Tibial nerve (tissue), 4 donors: ENCODE data around the gene SRPK2. TPM values are rescaled to one million over a fixed set of nuclear protein-coding genes. Genes with fewer than 3 reads are reported as not detected.

Experiments used
- DNase-seq, 2 donors: peaks; one replicate each; pipeline ENCODE4 v3.0.0-alpha.2; 2019; ENCODE audit warnings: low spot score in 2 of 2
- H3K27ac ChIP-seq, 4 donors: fragments of 200-600 bp; sonication (generic) in 3 of 4; one replicate each; pipeline ENCODE4 v1.5.1; 2017 to 2019; ENCODE audit warnings: mild to moderate bottlenecking in 1 of 4
- H3K27me3 ChIP-seq, 2 donors: fragments of 200-600 bp; sonication (generic) in 1 of 2; one replicate each; pipeline versions ENCODE4 v1.5.1 to v1.6.0; 2017 to 2019
- H3K36me3 ChIP-seq, 3 donors: fragments of 200-600 bp; sonication (generic); one replicate each; pipeline ENCODE4 v1.5.1; 2018 to 2019
- H3K4me1 ChIP-seq, 4 donors: fragments of 200-600 bp; sonication (generic) in 3 of 4; one replicate each; pipeline ENCODE4 v1.5.1; 2017 to 2019
- H3K4me3 ChIP-seq, 4 donors: fragments of 200-600 bp; sonication (generic) in 3 of 4; one replicate each; pipeline ENCODE4 v1.5.1; 2017 to 2019; ENCODE audit warnings: mild to moderate bottlenecking in 1 of 4, moderate library complexity in 1 of 4
- H3K9me3 ChIP-seq, 4 donors: fragments of 200-600 bp; sonication (generic) in 3 of 4; one replicate each; pipeline ENCODE4 v1.5.1; 2017 to 2019
- EP300 ChIP-seq, 2 donors: sonication (generic); formaldehyde crosslinking; IDR thresholded peaks; one replicate each; pipeline ENCODE4 v1.6.1; 2017; ENCODE audit warnings: antibody characterized with exemption in 2 of 2, mild to moderate bottlenecking in 1 of 2
- POLR2A ChIP-seq, 2 donors: fragments of 450-650 bp; IDR thresholded peaks; one replicate each; pipeline ENCODE4 v1.6.1; 2017; ENCODE audit warnings: antibody characterized with exemption in 2 of 2, mild to moderate bottlenecking in 2 of 2, moderate library complexity in 2 of 2
- WGBS, 2 donors: methylation state at CpG; one replicate each; pipeline ENCODE4 v1.1.5; 2018; 5-methylcytosine and 5-hydroxymethylcytosine counted together
- total RNA-seq, 4 donors: library from RNA; depleted of rRNA; stranded (reverse); fragments of >200 nt; gene quantifications; one replicate each; pipeline ENCODE4 v1.1.0, GENCODE V29; 2016
- TF ChIP-seq, protein P1 (sequence below), 5 experiments: fragments of 200-600 bp in 3 of 5; fragments of 450-650 bp in 2 of 5; sonication (generic) in 3 of 5; IDR thresholded peaks; one replicate each; pipeline ENCODE4 v1.5.1; 2016 to 2019; ENCODE audit warnings: antibody characterized with exemption in 5 of 5, mild to moderate bottlenecking in 3 of 5, moderate library complexity in 2 of 5

The SRPK2 gene
- total RNA-seq, 4 donors from 2014 or later = 54.1 to 94.4 (median 61.9) TPM

- DNase-seq = no peak
- 81 to 87% methylated on average over 3 of the region's 3 CpGs for WGBS, 2 donors
- no peaks in the 10 kb centered on the region for H3K36me3 ChIP-seq
- H3K4me3 ChIP-seq = no peak overlapping the region
- TF ChIP-seq, protein P1, sequence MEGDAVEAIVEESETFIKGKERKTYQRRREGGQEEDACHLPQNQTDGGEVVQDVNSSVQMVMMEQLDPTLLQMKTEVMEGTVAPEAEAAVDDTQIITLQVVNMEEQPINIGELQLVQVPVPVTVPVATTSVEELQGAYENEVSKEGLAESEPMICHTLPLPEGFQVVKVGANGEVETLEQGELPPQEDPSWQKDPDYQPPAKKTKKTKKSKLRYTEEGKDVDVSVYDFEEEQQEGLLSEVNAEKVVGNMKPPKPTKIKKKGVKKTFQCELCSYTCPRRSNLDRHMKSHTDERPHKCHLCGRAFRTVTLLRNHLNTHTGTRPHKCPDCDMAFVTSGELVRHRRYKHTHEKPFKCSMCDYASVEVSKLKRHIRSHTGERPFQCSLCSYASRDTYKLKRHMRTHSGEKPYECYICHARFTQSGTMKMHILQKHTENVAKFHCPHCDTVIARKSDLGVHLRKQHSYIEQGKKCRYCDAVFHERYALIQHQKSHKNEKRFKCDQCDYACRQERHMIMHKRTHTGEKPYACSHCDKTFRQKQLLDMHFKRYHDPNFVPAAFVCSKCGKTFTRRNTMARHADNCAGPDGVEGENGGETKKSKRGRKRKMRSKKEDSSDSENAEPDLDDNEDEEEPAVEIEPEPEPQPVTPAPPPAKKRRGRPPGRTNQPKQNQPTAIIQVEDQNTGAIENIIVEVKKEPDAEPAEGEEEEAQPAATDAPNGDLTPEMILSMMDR (IDR thresholded peaks at IDR 0.05) = no peak
- TF ChIP-seq POLR2A (IDR thresholded peaks at IDR 0.05) (no peak), EP300 (IDR thresholded peaks at IDR 0.05) (no peak)
- H3K9me3 ChIP-seq = no peaks in the 10 kb centered on the region
- H3K4me1 ChIP-seq = peaks cover 0 to 44% (median 7%) of the 10 kb centered on the region in 4 donors
- no peak overlapping the region for H3K27ac ChIP-seq
- no peaks in the 10 kb centered on the region for H3K27me3 ChIP-seq
Measured at GRCh38 chr7:105250706-105251105, 138.0 kb downstream of the SRPK2 start.

DNA sequence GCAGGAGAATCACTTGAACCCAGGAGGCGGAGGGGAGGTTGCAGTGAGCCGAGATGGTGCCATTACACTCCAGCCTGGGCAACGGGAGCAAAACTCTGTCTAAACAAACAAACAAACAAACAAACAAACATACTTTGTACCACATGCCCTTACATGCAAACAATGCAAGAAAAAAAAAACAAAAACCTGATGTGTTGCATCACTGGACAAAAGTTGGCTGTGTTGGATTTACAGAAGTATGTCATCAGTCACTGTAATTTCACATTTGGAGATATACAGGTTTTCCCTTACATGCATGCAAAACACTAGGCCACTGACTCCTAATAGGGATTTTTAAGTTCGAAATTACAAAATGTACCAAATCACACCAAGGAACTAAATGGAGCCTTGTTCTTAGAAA is 138.5 kb downstream of the SRPK2 start:
- 84 to 92% methylated on average over 4 of the region's 4 CpGs for WGBS, 2 donors

DNA sequence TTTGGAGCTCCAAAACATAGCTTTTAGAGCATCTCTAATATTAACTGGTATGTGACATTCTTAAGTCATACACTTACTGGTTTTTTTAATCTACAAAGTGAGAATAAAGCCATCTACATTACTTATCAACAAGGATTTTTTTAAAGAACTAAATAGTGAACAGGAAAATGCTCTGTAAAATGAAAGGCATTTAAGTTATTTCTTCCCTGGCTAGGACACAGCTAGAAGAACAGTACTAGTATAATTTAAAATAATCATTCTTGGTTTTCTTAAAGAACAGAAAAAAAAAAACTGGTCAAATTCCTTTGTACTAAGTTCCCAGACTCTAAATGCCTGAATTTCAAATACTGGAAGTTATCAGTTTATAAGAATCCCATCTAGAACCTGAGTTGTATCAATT is 139.5 kb downstream of the SRPK2 start:
- H3K4me3 ChIP-seq = no peak overlapping the region
- DNase-seq = no peak
- H3K9me3 ChIP-seq = no peaks in the 10 kb centered on the region
- peaks cover 0 to 4% (median 0%) of the 10 kb centered on the region in 3 donors for H3K36me3 ChIP-seq
- H3K4me1 ChIP-seq = peaks cover 0 to 51% (median 13%) of the 10 kb centered on the region in 4 donors
- no peak overlapping the region for H3K27ac ChIP-seq
- TF ChIP-seq EP300 (IDR thresholded peaks at IDR 0.05) = no peak
- no peak for TF ChIP-seq POLR2A (IDR thresholded peaks at IDR 0.05)
- TF ChIP-seq, protein P1 (IDR thresholded peaks at IDR 0.05) = no peak
- H3K27me3 ChIP-seq = no peaks in the 10 kb centered on the region

More for the DNA sequence above, 138.5 kb downstream of the SRPK2 start:
- Histone ChIP-seq H3K9me3 (no peaks in the 10 kb centered on the region), H3K4me3 (no peak overlapping the region), H3K27ac (no peak overlapping the region), H3K4me1 (peaks cover 0 to 49% (median 11%) of the 10 kb centered on the region in 4 donors), H3K36me3 (no peaks in the 10 kb centered on the region), H3K27me3 (no peaks in the 10 kb centered on the region)
- no peak for TF ChIP-seq EP300 (IDR thresholded peaks at IDR 0.05)
- TF ChIP-seq, protein P1 (IDR thresholded peaks at IDR 0.05) = no peak
- no peak for TF ChIP-seq POLR2A (IDR thresholded peaks at IDR 0.05)
- no peak for DNase-seq

GRCh38 chr7:105246679-105247078 is 142.0 kb downstream of the SRPK2 start:
- H3K4me1 ChIP-seq = peaks cover 0 to 42% (median 13%) of the 10 kb centered on the region in 4 donors
- no peak for DNase-seq
- H3K27ac ChIP-seq = peak overlapping the region in 1 of 4 donors; percentile 1
- H3K36me3 ChIP-seq = peaks cover 0 to 4% (median 0%) of the 10 kb centered on the region in 3 donors
- H3K9me3 ChIP-seq = no peaks in the 10 kb centered on the region
- H3K4me3 ChIP-seq = no peak overlapping the region
- H3K27me3 ChIP-seq = no peaks in the 10 kb centered on the region
- TF ChIP-seq POLR2A (IDR thresholded peaks at IDR 0.05) = no peak
- TF ChIP-seq, protein P1 (IDR thresholded peaks at IDR 0.05) = no peak
- TF ChIP-seq EP300 (IDR thresholded peaks at IDR 0.05) = no peak

DNA sequence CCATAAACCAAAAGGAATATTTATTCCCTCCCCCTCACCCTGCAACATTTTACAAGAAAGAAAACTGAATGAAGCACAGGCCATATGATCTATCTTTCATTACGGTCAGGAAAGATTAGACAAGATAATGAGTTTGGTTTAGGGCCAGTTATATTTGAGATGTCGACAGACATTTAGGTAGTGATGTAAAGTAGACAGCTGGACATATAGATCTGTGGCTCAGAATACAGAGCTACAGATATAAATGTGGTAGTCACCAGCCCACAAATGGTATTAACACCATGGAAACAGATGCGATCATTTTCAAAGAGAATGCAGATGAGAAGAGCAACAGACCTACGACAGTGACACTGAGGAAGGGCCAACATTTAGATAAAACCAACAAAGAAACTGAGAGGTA is 142.5 kb downstream of the SRPK2 start:
- TF ChIP-seq, protein P1 (IDR thresholded peaks at IDR 0.05) = no peak
- TF ChIP-seq EP300 (IDR thresholded peaks at IDR 0.05) = no peak
- H3K36me3 ChIP-seq = peaks cover 0 to 4% (median 0%) of the 10 kb centered on the region in 3 donors
- H3K27me3 ChIP-seq = no peaks in the 10 kb centered on the region
- H3K27ac ChIP-seq = no peak overlapping the region
- H3K4me1 ChIP-seq = peaks cover 0 to 38% (median 12%) of the 10 kb centered on the region in 4 donors
- no peak for DNase-seq
- H3K9me3 ChIP-seq = no peaks in the 10 kb centered on the region
- H3K4me3 ChIP-seq = no peak overlapping the region
- 65 to 73% methylated on average over 4 of the region's 4 CpGs for WGBS, 2 donors
